Measurements from ENCODE around the gene GABBR2.

- TF ChIP-seq CTCF (IDR thresholded peaks at IDR 0.05) (no peak), POLR2A (IDR thresholded peaks at IDR 0.05) (no peak)
Observed at GRCh38 chr9:98317134-98317857, 391.4 kb downstream of the GABBR2 start.
